Neural progenitor cell (in vitro differentiated cells): ENCODE results near the gene ETFB.

Source experiments
- EZH2 ChIP-seq: fragments of 200-600 bp; sonication (generic); IDR thresholded peaks from 2 replicates; pipeline ENCODE4 v1.6.1; 2017; ENCODE audit warnings: antibody characterized with exemption, mild to moderate bottlenecking, moderate library complexity
- EZH2phosphoT487 ChIP-seq: fragments of 200-600 bp; sonication (generic); IDR thresholded peaks from 2 replicates; pipeline ENCODE4 v1.6.1; 2017; ENCODE audit warnings: antibody characterized with exemption
- TF ChIP-seq, protein P1 (sequence below): fragments of 200-600 bp; sonication (generic); IDR thresholded peaks from 2 replicates; pipeline ENCODE4 v1.5.1; 2017; ENCODE audit warnings: antibody characterized with exemption, mild to moderate bottlenecking

GRCh38 chr19:51365965-51366388 is at the start of gene ETFB:
- TF ChIP-seq, protein P1, sequence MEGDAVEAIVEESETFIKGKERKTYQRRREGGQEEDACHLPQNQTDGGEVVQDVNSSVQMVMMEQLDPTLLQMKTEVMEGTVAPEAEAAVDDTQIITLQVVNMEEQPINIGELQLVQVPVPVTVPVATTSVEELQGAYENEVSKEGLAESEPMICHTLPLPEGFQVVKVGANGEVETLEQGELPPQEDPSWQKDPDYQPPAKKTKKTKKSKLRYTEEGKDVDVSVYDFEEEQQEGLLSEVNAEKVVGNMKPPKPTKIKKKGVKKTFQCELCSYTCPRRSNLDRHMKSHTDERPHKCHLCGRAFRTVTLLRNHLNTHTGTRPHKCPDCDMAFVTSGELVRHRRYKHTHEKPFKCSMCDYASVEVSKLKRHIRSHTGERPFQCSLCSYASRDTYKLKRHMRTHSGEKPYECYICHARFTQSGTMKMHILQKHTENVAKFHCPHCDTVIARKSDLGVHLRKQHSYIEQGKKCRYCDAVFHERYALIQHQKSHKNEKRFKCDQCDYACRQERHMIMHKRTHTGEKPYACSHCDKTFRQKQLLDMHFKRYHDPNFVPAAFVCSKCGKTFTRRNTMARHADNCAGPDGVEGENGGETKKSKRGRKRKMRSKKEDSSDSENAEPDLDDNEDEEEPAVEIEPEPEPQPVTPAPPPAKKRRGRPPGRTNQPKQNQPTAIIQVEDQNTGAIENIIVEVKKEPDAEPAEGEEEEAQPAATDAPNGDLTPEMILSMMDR, result no peak
- TF ChIP-seq EZH2, result no peak
- no peak for TF ChIP-seq EZH2phosphoT487
